Right lobe of liver (tissue), 4 donors: ENCODE data around the gene EXOC4.

Experiments
- POLR2A ChIP-seq: fragments of 450-650 bp; IDR thresholded peaks from one replicate; pipeline ENCODE4 v1.6.1; 2017; ENCODE audit warnings: antibody characterized with exemption, mild to moderate bottlenecking
- TF ChIP-seq, protein P1 (sequence below), 4 donors: fragments of 200-600 bp in 3 of 4; fragments of 450-650 bp in 1 of 4; IDR thresholded peaks; one replicate each; pipeline versions ENCODE4 v1.5.1 to v1.8.0; 2016 to 2022; ENCODE audit warnings: antibody characterized with exemption in 4 of 4, mild to moderate bottlenecking in 2 of 4
- donor health status: DM: no; HTN: no; CAD: no.
- donor health status: DM: no; HTN: no; CAD: no.
- donor health status: DM: no; HTN: yes; CAD: no.

DNA sequence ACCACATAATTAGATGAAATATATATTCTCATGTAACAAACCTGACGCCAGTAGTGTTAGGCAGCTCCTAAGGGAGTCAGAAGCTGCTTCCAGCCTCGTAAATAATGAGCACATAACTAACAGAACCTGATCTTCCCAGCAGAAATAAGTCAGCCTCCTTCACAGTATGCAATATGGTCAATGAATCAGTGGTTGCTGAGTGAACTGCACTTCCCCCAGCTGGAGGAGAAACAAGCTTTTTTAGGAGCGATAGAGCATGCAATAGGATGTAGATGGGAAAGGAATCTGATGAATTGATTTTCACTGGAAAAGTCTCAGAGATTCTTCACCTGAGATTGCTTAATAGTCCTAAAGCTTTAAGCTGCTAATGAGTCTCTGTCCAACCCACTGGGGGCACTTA lies 537.1 kb downstream of the EXOC4 start:
- TF ChIP-seq, protein P1, sequence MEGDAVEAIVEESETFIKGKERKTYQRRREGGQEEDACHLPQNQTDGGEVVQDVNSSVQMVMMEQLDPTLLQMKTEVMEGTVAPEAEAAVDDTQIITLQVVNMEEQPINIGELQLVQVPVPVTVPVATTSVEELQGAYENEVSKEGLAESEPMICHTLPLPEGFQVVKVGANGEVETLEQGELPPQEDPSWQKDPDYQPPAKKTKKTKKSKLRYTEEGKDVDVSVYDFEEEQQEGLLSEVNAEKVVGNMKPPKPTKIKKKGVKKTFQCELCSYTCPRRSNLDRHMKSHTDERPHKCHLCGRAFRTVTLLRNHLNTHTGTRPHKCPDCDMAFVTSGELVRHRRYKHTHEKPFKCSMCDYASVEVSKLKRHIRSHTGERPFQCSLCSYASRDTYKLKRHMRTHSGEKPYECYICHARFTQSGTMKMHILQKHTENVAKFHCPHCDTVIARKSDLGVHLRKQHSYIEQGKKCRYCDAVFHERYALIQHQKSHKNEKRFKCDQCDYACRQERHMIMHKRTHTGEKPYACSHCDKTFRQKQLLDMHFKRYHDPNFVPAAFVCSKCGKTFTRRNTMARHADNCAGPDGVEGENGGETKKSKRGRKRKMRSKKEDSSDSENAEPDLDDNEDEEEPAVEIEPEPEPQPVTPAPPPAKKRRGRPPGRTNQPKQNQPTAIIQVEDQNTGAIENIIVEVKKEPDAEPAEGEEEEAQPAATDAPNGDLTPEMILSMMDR (IDR thresholded peaks at IDR 0.05), result no peak
- TF ChIP-seq POLR2A, result no peak
